GM19099 (cell line): ENCODE results near the gene IQGAP3.

Experiments used
- POLR2A ChIP-seq: IDR thresholded peaks from 3 replicates; pipeline ENCODE4 v1.6.1; 2011; ENCODE audit warnings: low read depth; ENCODE audit not compliant: insufficient read length; ENCODE audit errors: extremely low read depth

The IQGAP3 gene

GRCh38 chr1:156517748-156518147, 54.6 kb downstream of the IQGAP3 start:
- TF ChIP-seq POLR2A = no peak

GRCh38 chr1:156516821-156517220, 55.5 kb downstream of the IQGAP3 start:
- no peak for TF ChIP-seq POLR2A

- no peak for TF ChIP-seq POLR2A
Observed at GRCh38 chr1:156515956-156516355, 56.4 kb downstream of the IQGAP3 start.

- no peak for TF ChIP-seq POLR2A
Observed at GRCh38 chr1:156513185-156513584, 59.2 kb downstream of the IQGAP3 start.

GRCh38 chr1:156511644-156512043, 60.7 kb downstream of the IQGAP3 start:
- TF ChIP-seq POLR2A = no peak

GRCh38 chr1:156510709-156511108, 61.7 kb downstream of the IQGAP3 start:
- TF ChIP-seq POLR2A = no peak

GRCh38 chr1:156509424-156510034, 62.8 kb downstream of the IQGAP3 start:
- TF ChIP-seq POLR2A = no peak

- TF ChIP-seq POLR2A = no peak
Observed at GRCh38 chr1:156508955-156509234, 63.5 kb downstream of the IQGAP3 start.

- peak; percentile 50 for TF ChIP-seq POLR2A
Observed at GRCh38 chr1:156508205-156508954, 64.0 kb downstream of the IQGAP3 start.

GRCh38 chr1:156506450-156506849, 65.9 kb downstream of the IQGAP3 start:
- TF ChIP-seq POLR2A = no peak

- no peak for TF ChIP-seq POLR2A
Observed at GRCh38 chr1:156505679-156506298, 66.6 kb downstream of the IQGAP3 start.

- TF ChIP-seq POLR2A = peak; percentile 58
Observed at GRCh38 chr1:156504821-156505678, 67.3 kb downstream of the IQGAP3 start.

GRCh38 chr1:156504438-156504813, 67.9 kb downstream of the IQGAP3 start:
- TF ChIP-seq POLR2A = no peak

GRCh38 chr1:156503698-156504437, 68.5 kb downstream of the IQGAP3 start:
- TF ChIP-seq POLR2A = no peak
